Measurements from ENCODE around the gene SUCO.

GRCh38 chr1:172488393-172488792, 44.6 kb upstream of the SUCO start:
- no peak for TF ChIP-seq CTCF (IDR thresholded peaks at IDR 0.05)
- no peak for TF ChIP-seq POLR2A (IDR thresholded peaks at IDR 0.05)

Data from thyroid gland (tissue), 4 donors.